ENCODE data around the gene DUS3L.
A peak's percentile ranks its signal among the peaks of the same experiment; 100 is the strongest.

The DUS3L gene, protein sequence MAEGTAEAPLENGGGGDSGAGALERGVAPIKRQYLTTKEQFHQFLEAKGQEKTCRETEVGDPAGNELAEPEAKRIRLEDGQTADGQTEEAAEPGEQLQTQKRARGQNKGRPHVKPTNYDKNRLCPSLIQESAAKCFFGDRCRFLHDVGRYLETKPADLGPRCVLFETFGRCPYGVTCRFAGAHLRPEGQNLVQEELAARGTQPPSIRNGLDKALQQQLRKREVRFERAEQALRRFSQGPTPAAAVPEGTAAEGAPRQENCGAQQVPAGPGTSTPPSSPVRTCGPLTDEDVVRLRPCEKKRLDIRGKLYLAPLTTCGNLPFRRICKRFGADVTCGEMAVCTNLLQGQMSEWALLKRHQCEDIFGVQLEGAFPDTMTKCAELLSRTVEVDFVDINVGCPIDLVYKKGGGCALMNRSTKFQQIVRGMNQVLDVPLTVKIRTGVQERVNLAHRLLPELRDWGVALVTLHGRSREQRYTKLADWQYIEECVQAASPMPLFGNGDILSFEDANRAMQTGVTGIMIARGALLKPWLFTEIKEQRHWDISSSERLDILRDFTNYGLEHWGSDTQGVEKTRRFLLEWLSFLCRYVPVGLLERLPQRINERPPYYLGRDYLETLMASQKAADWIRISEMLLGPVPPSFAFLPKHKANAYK

DNA sequence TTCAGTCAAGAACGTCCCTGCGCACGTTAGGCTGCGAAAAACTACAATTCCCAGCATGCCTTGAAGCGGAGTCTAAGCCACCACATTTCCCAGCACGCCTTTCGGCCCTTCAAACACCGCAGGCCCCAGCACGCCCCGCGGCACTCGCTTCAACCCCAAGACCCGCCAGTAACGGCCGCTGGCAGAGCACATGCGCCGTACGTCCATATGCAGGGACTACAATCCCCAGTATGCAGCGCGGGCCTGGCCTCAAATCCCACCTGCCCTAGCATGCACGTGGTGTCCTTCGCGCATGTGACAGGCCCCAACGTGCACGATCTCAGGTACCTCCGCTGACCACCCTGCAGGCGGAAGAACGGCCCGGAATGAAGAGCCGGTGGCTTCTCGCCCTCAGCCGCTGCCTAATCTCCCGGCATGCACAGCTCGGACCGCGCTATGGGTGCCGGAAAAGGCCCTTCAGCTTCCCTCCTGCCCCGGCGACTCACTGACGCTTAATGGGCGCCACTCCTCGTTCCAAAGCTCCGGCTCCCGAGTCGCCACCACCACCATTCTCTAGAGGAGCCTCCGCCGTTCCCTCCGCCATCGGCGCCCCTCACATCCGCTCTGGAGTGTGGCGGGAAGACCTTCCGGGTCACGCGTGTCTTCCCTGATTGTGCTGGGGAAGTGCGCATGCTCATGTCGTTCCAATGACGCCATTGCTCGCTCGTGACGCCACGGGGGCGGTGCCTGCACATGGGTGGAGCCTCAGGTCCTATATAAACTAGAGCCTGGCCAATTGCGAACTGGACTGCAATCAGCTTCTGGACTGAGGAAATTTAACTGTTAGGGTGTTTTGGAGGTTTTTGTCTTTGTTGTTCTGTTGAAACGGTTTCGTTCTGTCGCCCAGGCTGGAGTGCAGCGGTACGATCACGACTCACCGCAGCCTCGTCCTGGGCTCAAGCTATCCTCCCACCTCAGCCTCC is at the start of gene DUS3L:
Gene DUS3L, minus strand, starts transcription at position 605 of the 962 bp plus-strand sequence. Its CDS starts 22 bp downstream, at position 583.
- DNase-seq = peak; percentile 97

- no peak for DNase-seq
Measured at GRCh38 chr19:5839065-5840017, 48.4 kb upstream of the DUS3L start, which contains the start of gene FUT6. FUT6 (minus strand) TSS chr19:5839702; CDS start chr19:5832567, 7,135 bp downstream.

DNA sequence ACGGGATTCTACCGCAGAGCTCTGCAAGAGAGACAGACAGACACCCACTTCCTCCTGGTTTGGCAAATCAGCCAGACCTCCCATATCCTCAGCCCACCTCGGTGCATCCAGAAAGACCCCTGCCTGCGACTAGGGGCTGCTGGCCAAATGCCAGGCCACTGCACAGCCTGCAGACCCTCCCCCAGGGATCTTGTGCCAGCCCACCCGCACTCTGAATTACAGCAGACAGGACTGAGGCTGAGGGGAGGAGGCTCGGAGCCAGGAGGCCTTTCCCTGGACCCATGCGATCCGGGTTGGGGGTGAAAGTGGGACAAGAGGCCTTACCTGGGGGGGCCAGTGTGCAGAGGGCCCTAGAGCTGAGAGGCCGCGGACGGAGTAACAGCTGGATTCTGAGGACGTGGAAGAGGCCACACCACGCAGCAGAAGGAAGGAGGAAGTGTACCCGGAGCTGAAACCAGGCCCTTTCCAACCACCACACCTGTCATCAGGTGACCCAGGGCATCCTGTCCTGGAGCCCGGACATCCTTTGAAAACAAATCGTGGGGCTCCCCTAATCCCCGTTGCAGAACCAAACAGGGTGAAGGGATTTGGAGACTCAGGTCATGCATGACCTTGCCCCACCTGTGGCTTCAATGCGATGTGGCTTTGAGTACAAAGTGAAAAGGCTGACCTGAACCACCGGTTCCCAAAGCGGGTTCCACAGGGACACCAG is 47.5 kb upstream of the DUS3L start:
- no peak for DNase-seq

DNA sequence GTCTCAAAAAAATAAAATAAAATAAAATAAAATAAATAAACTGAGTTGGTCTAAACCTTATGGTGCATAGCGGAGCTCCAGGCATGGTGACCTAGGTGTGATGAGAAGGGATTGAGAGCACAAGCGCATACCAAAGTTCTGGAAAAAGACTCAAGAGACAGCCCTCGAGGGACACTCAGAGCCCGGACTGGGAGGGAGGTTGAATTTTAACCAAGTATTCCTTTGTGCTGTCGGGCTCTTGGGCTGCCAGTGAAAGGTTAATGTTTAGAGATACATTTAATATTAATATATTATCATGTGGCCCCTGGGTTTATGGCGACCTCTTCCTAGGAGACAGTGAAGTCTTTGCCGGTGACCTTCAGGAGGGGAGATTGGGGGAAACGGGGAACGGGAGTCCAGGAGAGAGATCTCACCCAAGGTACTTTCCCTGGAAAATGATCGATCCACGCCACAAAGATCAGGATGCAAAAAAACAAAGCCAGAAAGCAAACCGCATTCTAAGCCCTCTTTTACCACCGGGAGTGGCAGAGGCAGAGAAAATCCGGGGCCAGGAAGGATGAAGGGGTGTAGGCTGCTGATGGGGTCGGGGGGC is 46.9 kb upstream of the DUS3L start:
- no peak for DNase-seq

GRCh38 chr19:5832527-5833216 is 41.7 kb upstream of the DUS3L start:
- no peak for DNase-seq

GRCh38 chr19:5832061-5832460 is 41.1 kb upstream of the DUS3L start:
- DNase-seq = no peak

DNA sequence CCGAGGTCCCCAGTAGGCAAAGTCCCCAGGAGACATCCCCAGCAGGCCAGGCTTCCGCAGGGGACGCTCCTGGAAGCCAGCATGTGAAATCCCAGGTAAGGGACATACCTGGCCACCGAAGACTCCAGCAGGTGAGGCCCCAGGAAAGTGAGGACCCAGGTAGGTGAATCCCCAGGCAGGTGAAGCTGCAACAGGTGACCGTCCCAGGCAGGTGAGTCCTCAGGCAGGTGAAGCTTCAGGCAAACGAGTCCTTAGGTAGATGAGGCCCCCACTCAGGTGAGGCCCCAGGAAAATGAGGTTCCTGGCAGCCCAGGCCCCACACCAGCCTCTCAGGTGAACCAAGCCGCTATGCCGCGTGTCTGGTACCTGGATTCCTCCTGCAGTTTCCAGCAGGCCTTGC is 40.2 kb upstream of the DUS3L start:
- DNase-seq = no peak

DNA sequence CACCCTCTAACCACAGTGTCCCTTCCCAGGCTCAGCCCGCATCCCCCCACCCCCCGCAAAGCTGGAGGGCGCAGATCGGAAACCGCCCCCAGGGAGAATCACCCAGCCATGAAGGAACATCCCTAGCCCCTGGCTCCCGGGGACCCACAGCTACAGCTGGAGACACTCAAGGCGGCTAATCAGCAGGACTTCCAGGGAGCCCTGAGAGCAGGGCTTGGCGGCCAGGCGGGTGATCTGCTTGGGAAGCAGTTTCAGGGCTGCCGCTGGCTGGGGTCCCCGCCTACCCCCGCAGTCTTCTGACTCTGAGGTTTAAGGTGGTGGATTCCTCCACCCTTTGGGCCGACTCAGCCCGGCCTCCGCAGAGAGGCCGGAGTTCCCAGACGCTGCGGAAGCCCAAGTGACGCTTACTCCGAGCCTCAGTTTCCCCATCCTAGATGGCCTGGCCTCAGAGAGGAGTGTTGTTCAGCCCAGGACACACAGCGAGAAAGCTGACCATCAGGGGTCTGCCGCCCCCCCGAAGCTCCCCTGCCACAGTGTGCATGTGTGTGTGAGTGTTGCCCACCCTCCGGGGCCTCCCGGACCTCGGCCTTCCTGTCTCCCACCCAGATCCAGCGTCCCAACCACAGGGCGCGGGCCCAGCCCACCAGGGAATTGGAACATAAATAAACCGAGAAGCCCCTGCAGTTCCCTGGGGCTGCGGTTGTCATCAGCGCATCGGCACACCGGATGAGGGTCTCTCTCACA is 38.8 kb upstream of the DUS3L start:
- DNase-seq = no peak

- no peak for DNase-seq
Measured at GRCh38 chr19:5828661-5829566, 38.0 kb upstream of the DUS3L start.

GRCh38 chr19:5827891-5828660 is 37.1 kb upstream of the DUS3L start:
- peak; percentile 94 for DNase-seq

DNA sequence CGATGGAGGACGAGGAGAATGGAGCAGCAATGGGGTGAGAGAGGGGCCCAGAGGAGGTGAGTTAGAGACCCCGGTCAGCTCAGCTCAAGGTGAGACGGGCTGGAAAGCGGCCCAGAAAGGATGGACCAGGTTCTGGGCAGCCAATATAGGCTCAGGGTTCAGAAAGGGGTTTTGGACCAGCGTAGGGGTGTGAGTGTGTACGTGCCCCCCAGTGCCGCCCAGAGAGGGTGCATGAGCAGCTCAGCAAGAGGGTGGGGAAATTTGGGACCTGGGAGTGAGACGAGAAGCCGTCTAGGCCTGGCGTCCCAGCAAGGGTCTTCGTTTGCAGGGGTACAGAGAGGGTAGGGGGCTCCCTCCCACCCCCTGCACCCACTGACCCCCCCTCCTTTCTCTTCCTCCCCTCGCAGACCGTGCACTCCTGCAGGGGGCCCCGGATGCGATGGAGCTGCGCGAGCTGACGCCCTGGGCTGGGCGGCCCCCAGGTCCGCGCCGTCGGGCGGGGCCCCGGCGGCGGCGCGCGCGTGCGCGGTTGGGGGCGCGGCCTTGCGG is 36.5 kb upstream of the DUS3L start:
- DNase-seq = no peak

DNA sequence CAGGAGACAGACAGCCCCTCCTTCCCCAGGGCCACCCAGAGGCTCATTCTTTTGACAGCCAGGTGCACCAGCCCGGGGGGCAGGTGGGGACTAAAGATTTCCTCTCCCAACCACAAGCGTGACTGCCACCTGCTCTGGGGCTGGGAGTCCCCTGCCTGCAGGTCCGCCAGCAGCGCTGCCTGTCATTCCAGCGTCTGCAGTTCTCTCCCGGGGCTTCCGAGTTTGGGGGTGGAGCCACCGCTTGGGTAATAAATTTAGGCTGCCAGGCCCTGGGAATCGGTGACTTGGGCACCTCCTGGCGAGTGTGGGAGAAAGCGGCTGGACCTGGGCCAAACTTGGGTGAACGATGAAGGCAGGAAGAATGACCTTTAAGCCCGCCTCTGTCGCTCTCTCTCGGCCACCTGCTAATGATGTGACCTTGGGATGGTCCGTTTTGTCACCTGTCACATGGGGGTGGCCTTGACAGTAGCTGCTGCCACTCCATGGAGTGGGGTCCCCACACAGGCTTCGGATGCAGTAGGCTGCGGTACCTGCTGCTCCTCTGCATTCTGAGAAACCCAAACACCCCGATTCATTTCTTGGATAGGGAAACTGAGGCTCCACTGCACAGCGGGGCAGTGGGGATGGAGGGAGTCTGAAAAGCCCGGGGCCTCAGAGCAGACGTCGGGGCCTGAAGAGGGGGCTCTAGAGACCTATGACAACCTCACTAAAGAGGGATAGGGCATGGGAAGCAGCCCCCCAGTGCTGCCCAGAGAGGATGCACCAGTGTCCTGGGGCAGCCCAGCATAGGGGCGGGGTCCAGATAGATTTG is 35.8 kb upstream of the DUS3L start:
- no peak for DNase-seq

GRCh38 chr19:5825178-5825577 is 34.2 kb upstream of the DUS3L start:
- DNase-seq = no peak

- no peak for DNase-seq
Measured at GRCh38 chr19:5824751-5825150, 33.8 kb upstream of the DUS3L start.

- no peak for DNase-seq
Measured at GRCh38 chr19:5823579-5824281, 32.8 kb upstream of the DUS3L start.
